ENCODE measurements around the gene GALNT9. TPM values are rescaled to one million over a fixed set of nuclear protein-coding genes. Genes with fewer than 3 reads are reported as not detected.

GALNT9 gene
- total and polyA plus RNA-seq, 2 donors (not counting 1 experiment from before 2014, with no cell fraction given) = 0.71 to 2.4 TPM

- TF ChIP-seq CTCF (IDR thresholded peaks at IDR 0.05) (no peak), EZH2 (IDR thresholded peaks at IDR 0.05; ENCODE audit: borderline replicate concordance, insufficient read depth, low read depth, low read length, poor library complexity, severe bottlenecking) (no peak)
- no peak for ATAC-seq (ENCODE audit: low read depth)
- ChIA-PET CTCF (interaction anchor here (0.7 to 1.6 kb wide), 2 partner anchors 36 to 425 kb away, joined by 3 to 6 read pairs; no protein-coding TSS in a partner anchor), POLR2A (interaction anchor here (1.2 kb wide), 1 partner anchor 32 kb away, joined by 3 read pairs; no protein-coding TSS in a partner anchor)
- Histone ChIP-seq H3K9ac (ENCODE audit: low read length) (peak overlapping the region; percentile 73), H3K9me3 (ENCODE audit: control extremely low read depth in 1 of 3, control insufficient read depth in 2 of 3, insufficient read depth in 1 of 3, low read length in 2 of 3) (peaks cover 0 to 65% (median 11%) of the 10 kb centered on the region in 3 donors), H3K79me2 (ENCODE audit: control insufficient read depth, insufficient read depth, low read length) (no peaks in the 10 kb centered on the region), H3K4me2 (replicated peaks; ENCODE audit: low read depth, low read length, poor library complexity, severe bottlenecking) (peak overlapping the region; percentile 97), H3K27ac (ENCODE audit: low read length in 2 of 2) (peak overlapping the region in 1 of 2 donors; percentile 42), H3K4me3 (ENCODE audit: control extremely low read depth in 1 of 5, extremely low read depth in 1 of 5, insufficient read depth in 1 of 5, low read depth in 2 of 5, low read length in 4 of 5) (peak overlapping the region; percentile 48 to 69 (median 61)), H3K4me1 (ENCODE audit: control insufficient read depth in 2 of 2, insufficient read depth in 2 of 2, low read length in 2 of 2) (peaks cover 29 to 40% of the 10 kb centered on the region in 2 donors), H3K36me3 (replicated peaks in 1 of 2; ENCODE audit: control extremely low read depth in 1 of 2, control insufficient read depth in 1 of 2, extremely low read depth in 1 of 2, insufficient read depth in 2 of 2, low read length in 1 of 2) (no peaks in the 10 kb centered on the region), H4K20me1 (ENCODE audit: control insufficient read depth, insufficient read depth, low read length, poor library complexity, severe bottlenecking) (no peaks in the 10 kb centered on the region), H2AFZ (ENCODE audit: insufficient read depth, low read depth, low read length, poor library complexity, severe bottlenecking) (peak overlapping the region; percentile 79), H3K27me3 (replicated peaks in 1 of 4; ENCODE audit: control extremely low read depth in 1 of 4, control insufficient read depth in 3 of 4, insufficient read depth in 4 of 4, low read length in 3 of 4) (peaks cover 0 to 4% (median 1%) of the 10 kb centered on the region in 4 experiments)
- H3K27ac Mint-ChIP-seq = peak overlapping the region; percentile 66
- H3K27me3 Mint-ChIP-seq = no peaks in the 10 kb centered on the region
- peaks cover 8% of the 10 kb centered on the region for H3K9me3 Mint-ChIP-seq (ENCODE audit: insufficient read depth)
- peak overlapping the region; percentile 90 for H3K4me3 Mint-ChIP-seq
- 43% methylated on average over 52 of the region's 59 CpGs for WGBS (ENCODE audit: insufficient coverage)
- intact Hi-C loops (cut with micrococcal nuclease) = no loop called here
- H3K4me1 Mint-ChIP-seq = peaks cover 14% of the 10 kb centered on the region
- no peak for DNase-seq
Observed at GRCh38 chr12:132190012-132190755, 139.2 kb downstream of the GALNT9 start.

Data from B cell (primary cell).